Hypothalamus (tissue), 51 donors: Measurements from ENCODE around the gene PROS1.
"Not testable (repeated sequence)": the region's sequence is repeated elsewhere in the genome, so short reads cannot be mapped to it uniquely, and the experiment has no call there.

Experiments used
- DNase-seq, 51 donors: peaks; one replicate each; lab custom pipeline; 2025; lab: John Stamatoyannopoulos, UW

The PROS1 gene

DNA sequence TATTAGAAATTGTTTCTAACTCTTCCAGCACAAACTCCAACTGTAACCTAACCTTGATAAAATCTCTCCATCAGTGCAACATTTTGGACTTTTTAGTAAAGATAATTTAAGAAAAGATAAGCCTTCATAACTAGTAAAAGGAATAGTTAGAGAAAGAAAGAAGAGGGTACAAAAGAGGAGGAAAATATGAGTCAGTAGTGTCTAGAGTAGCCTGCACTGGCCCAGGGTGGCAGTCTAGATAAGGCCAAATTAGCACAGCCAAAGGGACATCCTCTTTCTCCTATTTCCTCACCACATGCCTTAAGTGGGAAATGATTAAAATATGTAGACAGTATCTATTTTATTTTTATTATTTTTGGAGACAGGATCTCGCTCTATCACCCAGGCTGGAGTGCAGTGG lies 3.7 kb downstream of the PROS1 start:
- no peak for DNase-seq

DNA sequence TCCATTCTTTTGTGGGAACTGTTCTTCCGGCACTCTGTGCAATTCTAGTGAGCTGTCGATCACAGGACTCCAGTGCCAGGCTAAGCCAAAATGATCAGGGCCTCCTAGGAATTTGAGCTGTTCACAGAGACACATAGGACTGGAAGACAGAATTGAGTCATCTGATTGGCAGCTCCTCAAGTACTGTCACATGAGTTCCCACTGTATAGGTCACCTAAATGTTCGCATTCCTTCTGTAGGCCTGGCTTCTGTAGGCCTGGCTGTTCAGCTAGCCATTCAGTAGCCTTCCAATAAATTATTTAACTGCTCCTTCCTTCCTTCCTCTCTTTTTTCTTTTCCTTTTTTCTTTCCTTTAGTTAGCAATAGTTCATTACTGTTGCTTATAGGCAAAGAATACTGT lies 4.3 kb downstream of the PROS1 start:
- DNase-seq: no peak

DNA sequence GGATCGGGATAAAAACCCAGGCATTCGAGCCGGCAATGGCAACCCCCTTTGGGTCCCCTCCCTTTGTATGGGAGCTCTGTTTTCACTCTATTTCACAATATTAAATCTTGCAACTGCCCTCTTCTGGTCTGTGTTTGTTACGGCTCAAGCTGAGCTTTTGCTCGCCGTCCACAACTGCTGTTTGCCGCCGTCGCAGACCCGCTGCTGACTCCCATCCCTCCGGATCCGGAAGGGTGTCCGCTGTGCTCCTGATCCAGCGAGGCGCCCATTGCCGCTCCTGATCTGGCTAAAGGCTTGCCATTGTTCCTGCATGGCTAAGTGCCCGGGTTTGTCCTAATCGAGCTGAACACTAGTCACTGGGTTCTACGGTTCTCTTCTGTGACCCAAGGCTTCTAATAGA lies 8.6 kb downstream of the PROS1 start:
- DNase-seq: not testable (repeated sequence)

DNA sequence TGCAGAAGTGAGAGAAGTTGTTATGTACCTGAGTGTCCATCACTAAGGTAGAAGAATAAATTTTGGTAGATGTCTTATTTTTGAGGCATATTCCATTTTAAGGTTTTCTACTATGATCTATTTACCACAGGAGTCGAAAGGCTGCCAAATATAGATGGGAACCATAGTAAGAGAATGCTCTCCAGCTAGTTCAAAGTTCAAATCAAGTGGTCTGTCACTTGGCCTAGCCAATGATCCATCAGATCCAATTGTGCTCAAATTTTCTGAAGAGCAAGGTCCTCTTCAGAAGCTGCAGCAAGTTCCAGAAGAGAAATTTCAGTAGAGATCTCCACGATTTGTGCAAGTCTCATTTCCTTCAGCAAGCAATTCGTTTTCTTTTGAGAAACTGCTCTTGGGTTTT lies 10.9 kb downstream of the PROS1 start:
- no peak for DNase-seq

DNA sequence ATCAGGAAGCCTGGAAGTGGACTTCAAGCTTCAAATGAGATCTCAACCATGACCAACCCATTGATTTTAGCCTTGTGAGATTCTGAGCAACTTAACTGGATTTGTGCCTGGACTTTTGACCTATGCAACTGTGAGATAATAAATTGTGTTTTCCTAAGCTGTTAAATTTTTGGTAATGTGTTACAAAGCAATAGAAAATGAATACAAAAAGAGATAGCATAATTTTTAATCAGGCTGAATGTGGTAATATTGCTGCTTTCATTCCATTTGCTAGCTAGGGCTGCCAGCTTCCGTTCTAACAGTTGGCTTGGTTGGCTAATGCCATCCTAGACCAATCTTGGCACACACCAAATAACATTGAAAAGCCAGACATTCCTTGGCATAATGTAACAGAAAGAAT lies 12.2 kb downstream of the PROS1 start:
- DNase-seq: no peak

DNA sequence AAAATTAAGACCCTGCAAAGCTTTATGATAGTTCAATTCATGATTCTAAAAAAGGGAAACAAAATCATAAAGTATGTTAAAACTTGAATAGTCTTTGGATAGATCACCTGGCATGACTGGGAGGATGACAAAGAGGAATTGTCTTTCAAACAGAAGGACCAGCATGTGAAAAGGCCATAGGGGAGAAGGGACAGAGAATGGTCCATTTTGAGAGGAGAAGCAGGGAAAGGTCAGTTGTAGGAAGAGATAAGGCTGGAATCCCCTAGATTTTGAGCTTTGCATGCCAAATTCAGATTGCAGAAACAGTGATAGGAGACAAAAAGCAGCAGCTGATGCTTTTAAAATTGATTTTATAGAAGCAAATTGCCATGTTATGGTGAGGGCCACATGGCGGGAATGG lies 12.7 kb downstream of the PROS1 start:
- DNase-seq: no peak

DNA sequence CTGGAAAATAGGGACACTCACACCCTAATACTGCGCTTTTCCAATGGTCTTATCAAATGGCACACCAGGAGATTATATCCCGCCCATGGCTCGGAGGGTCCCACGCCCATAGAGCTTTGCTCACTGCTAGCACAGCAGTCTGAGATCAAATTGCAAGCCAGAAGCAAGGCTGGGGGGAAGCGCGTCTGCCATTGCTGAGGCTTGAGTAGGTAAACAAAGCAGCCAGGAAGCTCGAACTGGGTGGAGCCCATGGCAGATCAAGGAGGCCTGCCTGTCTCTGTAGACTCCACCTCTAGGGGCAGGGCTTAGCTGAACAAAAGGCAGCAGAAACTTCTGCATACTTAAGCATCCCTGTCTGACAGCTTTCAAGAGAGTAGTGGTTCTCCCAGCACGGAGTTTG lies 23.7 kb downstream of the PROS1 start:
- DNase-seq: not testable (repeated sequence)

DNA sequence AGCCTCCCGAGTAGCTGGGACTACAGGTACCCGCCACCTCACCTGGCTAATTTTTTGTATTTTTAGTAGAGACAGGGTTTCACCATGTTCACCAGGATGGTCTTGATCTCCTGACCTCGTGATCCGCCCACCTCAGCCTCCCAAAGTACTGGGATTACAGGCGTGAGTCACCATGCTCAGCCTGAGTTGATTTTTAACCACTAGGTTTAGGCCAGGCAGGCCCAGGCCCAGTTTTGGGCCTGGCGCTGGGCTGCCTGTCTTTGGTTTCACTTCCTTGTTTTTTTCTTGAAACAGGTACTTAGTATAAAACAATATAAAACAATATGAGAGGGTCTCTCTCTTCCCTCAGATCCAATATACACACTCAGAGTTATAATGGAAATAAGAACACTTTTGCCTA lies 36.2 kb downstream of the PROS1 start:
- DNase-seq: not testable (repeated sequence)

DNA sequence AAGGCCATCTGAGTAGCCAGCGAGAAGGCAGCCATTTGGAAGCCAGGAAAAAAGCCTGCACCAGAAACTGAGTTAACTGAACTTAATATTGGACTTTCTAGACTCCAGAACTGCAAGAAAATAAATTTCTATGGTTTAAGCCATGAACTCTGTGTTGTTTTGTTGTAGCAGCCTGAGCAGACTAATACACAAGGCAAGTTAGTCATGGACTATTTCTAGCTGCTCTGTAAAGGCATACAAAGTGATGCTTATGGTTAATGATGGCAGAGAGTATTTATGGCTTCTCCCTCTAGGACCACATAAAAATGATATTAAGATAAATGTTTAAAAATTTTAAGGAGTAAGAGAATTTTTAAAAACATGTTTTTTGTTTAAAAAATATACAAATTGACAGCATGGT lies 37.1 kb downstream of the PROS1 start:
- DNase-seq: no peak

DNA sequence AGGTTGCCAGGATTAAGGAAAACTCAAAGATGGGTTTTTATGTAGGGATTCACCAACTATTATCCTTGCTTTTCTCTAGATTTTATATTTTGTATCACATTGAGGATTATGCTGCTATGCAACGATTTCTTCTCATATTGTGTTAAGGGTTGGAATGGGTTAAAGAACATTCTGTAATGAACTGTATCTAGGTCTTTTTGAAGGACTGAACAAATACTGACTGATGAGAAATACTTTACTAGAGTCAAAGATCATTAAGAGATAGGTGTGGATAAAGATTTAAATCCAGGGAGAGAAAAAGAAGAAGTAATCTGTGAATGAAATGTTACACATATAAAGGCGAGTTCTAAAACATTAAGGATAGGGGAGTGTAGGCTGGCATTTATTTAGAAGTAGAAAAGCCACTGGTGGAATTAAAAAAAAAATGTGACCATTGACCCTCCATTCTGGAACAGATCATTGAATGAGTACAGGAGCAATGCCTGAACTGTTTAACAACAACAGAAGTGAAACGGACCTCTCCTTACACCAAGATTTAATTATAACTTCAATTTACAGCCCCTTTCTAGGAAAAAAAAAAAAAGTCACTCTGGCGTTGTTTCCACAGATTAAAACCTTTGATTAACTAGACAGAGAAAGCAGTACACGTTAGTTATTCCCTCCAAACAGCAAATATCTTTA lies 39.2 kb downstream of the PROS1 start:
- DNase-seq: no peak

DNA sequence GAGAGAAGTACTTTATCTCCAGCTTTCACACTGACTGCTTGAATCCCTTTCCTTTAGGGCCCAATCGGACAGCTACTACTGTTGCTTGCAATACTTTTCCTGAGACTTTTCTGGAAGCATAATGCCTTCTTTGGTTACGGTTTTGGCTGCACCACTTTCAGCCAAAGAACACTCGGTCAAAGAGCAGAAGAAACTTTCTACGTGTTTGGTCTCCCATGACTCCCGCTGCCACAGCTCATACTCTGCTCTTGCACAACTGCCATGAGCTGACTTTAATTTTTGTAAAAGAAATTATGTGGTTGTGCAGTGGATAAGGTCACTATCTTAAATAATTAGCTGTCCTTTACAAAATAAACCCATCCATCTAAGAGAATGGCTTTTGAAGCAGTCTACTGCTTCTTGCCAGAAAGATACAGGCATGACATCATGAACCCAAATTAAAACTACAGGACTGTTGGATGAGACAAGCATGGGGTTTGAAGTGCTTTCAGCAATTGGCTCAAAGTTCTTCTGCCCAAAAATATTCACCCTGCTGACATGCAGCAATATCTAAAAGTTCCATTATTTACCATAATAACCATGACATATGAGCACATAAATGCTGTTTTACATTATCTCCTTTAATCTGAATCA lies 42.0 kb downstream of the PROS1 start:
- DNase-seq: no peak

DNA sequence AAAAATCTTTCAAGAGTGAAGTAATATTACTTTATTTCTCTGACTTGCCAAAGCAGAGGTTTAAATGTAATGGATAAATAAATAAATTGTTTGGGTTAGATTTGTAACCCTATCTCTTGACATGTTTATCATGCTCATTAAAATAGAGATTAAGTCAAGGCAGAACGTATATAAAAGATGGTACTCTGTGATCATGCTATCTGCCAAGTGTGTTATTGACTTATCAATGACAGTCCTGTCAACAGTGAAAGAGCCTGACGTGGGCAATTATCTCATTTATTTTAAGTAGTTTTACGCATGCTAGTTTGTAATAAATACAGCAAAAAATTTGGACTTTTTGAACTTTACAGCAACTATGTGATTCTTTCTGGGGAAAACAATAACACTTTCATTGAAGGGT lies 43.7 kb downstream of the PROS1 start:
- no peak for DNase-seq

DNA sequence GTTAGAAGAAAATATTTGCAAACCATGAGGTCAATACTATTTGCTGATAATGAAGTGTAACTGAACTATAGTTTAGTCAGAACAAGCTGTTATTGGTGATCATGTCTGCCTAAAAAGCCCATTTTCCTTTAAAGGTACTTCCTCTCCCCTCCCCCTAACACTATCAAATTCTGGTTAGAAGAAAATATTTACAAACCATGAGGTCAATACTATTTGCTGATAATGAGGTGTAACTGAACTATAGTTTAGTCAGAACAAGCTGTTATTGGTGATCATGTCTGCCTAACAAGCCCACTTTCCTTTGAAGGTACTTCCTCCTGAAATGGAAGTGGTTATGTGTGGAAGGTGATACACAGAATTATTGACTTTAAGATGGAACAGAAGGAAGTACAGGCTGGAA lies 46.9 kb downstream of the PROS1 start:
- no peak for DNase-seq

DNA sequence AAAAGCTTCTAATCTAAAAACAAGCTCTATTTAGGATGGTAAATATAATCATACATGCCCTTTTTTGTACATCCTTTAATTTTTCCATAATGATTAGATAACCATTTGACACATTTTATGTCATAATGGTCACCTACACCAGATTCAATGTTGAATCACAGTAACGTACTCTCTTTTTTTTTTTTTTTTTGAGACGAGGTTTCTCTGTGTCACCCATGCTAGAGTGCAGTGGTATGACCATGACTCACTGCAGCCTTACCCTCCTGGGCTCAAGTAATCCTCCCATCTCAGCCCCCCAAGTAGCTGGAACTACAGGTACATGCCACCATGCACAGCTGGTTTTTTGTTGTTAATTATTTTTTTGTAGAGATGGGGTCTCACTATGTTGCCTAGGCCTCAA lies 49.2 kb downstream of the PROS1 start:
- no peak for DNase-seq

DNA sequence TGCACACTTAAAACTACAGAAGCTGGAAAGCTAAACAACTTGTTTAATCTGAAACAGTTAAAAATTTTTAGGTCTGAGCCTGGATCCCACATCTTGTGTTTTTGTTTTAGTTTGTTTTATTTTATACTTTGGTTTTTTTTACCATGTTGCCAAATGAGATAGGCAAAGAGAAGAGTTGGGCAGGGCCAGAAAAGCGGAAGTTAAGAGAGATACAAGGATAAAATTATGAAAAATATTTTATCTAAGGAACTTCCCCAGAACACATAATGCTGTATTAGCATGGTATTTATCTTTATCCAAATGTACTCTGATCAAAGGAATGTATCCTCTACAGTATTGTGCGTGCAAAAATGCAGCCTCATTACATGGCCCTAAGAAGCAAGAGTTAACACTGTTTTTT lies 50.7 kb downstream of the PROS1 start:
- DNase-seq: no peak

DNA sequence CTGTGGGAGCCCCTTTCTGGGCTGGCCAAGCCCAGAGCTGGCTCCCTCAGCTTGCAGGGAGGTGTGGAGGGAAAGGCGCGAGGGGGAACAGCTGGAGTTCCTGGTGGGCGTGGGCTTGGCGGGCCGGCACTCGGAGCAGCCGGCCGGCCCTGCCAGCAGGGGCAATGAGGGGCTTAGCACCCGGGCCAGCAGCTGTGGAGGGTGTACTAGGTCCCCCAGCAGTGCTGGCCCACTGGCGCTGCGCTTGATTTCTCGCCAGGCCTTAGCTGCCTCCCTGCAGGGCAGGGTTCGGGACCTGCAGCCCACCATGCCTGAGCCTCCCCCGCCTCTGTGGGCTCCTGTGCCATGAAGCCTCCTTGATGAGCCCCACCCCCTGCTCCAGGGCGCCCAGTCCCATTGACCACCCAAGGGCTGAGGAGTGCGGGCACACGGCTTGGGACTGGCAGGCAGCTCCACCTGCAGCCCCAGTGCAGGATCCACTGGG lies 56.1 kb downstream of the PROS1 start:
- DNase-seq: not testable (repeated sequence)

DNA sequence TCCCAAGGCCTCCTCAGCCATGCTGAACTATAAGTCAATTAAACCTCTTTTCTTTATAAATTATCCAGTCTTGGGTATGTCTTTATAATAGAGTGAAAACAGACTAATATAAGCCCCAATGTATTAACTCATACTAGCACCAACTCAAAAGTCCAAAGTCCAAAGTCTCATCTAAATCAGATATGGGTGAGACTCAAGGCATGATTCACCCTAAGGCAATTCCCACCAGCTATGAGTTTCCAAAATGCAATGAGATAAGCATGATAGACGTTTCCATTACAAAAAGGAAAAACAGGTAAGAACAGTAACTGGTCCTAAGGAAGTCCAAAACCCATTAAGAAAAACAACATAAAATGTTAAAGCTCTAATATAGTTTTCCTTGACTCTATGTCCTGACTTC lies 60.1 kb downstream of the PROS1 start:
- DNase-seq: not testable (repeated sequence)

DNA sequence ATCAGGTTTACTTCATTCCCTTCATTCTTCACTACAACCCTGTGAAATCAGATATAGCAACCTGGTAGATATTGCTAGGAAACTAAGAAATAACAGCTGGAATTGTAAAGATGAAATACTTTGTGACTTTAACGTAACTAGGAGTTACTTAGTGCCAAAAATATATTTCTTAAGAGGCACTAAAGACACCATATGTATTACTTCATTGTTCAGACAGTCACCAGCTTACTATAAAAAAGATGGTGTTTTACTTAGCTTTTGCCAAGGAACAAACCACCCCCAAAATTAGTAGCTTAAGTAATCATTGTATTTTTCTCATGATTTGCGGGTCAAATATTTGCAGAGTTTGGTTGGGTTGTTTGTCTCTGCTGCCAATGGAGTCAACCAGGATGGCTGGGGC lies 62.5 kb downstream of the PROS1 start:
- no peak for DNase-seq

DNA sequence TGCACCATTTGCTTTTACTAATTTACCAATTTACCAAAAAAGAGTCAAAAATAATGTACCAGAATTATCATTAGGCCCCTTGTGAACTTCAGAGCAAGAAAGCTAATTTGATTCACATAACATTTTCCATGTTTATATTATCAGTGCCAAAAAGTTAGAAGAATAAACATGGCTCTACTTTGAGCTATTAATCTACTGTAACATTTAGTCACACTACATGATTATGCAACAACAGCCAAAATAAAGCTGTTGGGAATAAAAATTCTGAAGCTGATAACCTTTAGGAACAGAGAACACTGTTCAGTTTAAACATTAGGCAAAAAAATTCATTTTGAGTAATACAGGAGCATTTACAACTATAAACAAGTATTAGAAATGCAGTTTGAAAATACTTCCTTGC lies 63.6 kb downstream of the PROS1 start:
- no peak for DNase-seq

DNA sequence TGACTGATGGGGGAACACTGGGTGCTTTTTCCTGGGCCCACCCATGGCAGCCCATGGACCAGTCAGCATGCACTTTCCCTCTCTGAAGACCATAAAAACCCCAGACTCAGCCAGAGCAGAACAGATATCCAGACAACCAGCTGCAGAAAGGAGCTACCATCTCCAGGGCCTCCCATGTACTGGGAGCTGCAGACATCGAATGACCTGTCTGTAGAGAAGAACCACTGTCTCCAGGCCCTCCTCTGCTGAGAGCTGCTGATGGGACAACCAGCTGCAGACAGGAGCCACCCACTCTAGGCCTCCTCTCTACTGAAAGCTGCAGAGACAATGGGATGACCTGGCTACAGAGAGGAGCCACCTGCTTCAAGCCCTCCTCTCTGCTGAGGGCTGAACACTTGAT lies 66.6 kb downstream of the PROS1 start:
- DNase-seq: no peak

DNA sequence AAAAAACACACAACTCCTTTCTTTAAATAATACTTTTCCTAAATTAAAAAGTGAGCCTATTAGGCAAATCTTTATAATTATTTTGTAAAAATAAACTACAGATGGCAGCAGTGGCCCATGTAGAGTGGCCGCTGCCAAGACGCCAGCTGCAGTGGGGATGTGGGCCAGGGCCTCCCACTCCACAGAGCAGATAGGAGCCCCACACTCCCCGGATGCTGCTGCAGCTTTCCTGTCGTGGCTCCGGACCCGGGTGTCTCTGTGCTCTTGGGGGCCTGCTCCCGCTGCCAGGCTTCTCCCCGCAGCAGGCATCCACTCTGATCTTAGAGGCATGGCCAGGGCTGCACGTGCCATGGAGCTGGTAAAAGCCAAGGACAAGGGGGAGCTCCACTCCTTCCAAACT lies 67.5 kb downstream of the PROS1 start:
- no peak for DNase-seq

DNA sequence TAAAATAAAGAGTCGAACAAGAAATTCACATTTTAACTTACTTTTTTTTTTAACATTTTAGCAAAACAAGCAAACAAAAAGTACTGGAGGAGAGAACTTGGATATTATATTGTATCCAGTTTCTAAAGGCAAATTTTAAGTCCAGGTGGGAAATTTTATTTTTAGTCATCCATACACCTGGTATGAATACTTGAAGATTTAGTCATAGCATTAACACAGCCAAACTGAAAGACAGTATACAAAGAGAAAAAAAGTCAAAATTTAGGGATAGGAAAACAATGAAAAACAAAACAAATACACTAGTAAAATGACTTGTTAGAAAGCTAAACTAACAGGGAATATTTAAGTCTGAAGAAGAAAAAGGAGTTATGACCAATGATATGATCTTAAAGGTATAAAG lies 69.1 kb downstream of the PROS1 start:
- no peak for DNase-seq
